Neural progenitor cell (in vitro differentiated cells): ENCODE results near the gene PRRC2B. TPM values are rescaled to one million over a fixed set of nuclear protein-coding genes. Genes with fewer than 3 reads are reported as not detected.
"Not testable (repeated sequence)": the region's sequence is repeated elsewhere in the genome, so short reads cannot be mapped to it uniquely, and the experiment has no call there.

ENCODE experiments used
- DNase-seq: peaks from one replicate; pipeline ENCODE4 v3.0.0-alpha.2; 2016; ENCODE audit warnings: low spot score
- H2AFZ ChIP-seq: fragments of 200-600 bp; sonication (generic); replicated peaks from 2 replicates; pipeline ENCODE4 v1.6.1; 2016; ENCODE audit warnings: antibody characterized with exemption
- H3F3A ChIP-seq: fragments of 200-600 bp; sonication (generic); 2 replicates; pipeline ENCODE4 v1.6.1; 2016; ENCODE audit warnings: antibody characterized with exemption, low read depth
- H3K27ac ChIP-seq: fragments of 200-600 bp; sonication (generic); 2 replicates; pipeline ENCODE4 v1.5.1; 2016; ENCODE audit warnings: mild to moderate bottlenecking
- H3K27me3 ChIP-seq: fragments of 200-600 bp; sonication (generic); 2 replicates; pipeline ENCODE4 v1.6.1; 2016; ENCODE audit warnings: mild to moderate bottlenecking, moderate library complexity
- H3K36me3 ChIP-seq: fragments of 200-600 bp; sonication (generic); 2 replicates; pipeline ENCODE4 v1.5.1; 2016
- H3K4me1 ChIP-seq: fragments of 200-600 bp; sonication (generic); 2 replicates; pipeline ENCODE4 v1.6.1; 2016; ENCODE audit warnings: mixed run types
- H3K4me2 ChIP-seq: fragments of 200-600 bp; sonication (generic); 2 replicates; pipeline ENCODE4 v1.6.1; 2016
- H3K4me3 ChIP-seq: fragments of 200-600 bp; sonication (generic); 2 replicates; pipeline ENCODE4 v1.5.1; 2016
- H3K79me2 ChIP-seq: fragments of 200-600 bp; sonication (generic); 2 replicates; pipeline ENCODE4 v1.6.1; 2016; ENCODE audit warnings: low read depth
- H3K9ac ChIP-seq: fragments of 200-600 bp; sonication (generic); 2 replicates; pipeline ENCODE4 v1.6.1; 2016
- H3K9me3 ChIP-seq: fragments of 200-600 bp; sonication (generic); 2 replicates; pipeline ENCODE4 v1.5.1; 2016; ENCODE audit warnings: low read depth
- H4K20me1 ChIP-seq: fragments of 200-600 bp; sonication (generic); 2 replicates; pipeline ENCODE4 v1.6.1; 2016; ENCODE audit warnings: low read depth
- H3K27ac Mint-ChIP-seq: 3 replicates; pipeline ENCODE4 v1.8.0; 2021; ENCODE audit warnings: mixed read lengths
- H3K27me3 Mint-ChIP-seq: 2 replicates; pipeline ENCODE4 v1.8.0; 2022; ENCODE audit warnings: low read depth, mild to moderate bottlenecking, inconsistent platforms, moderate library complexity, mixed read lengths; ENCODE audit not compliant: insufficient read depth
- H3K36me3 Mint-ChIP-seq: 3 replicates; pipeline ENCODE4 v1.8.0; 2021; ENCODE audit warnings: mixed read lengths
- H3K4me1 Mint-ChIP-seq: 3 replicates; pipeline ENCODE4 v1.8.0; 2021; ENCODE audit warnings: mixed read lengths
- H3K4me3 Mint-ChIP-seq: 3 replicates; pipeline ENCODE4 v1.8.0; 2021; ENCODE audit warnings: mild to moderate bottlenecking, moderate library complexity, mixed read lengths
- H3K9me3 Mint-ChIP-seq: 3 replicates; pipeline ENCODE4 v1.8.0; 2020; ENCODE audit warnings: mixed read lengths
- CTCF ChIP-seq: fragments of 200-600 bp; sonication (generic); IDR thresholded peaks from 2 replicates; pipeline ENCODE4 v1.5.1; 2017; ENCODE audit warnings: antibody characterized with exemption, mild to moderate bottlenecking
- EZH2 ChIP-seq: fragments of 200-600 bp; sonication (generic); IDR thresholded peaks from 2 replicates; pipeline ENCODE4 v1.6.1; 2017; ENCODE audit warnings: antibody characterized with exemption, mild to moderate bottlenecking, moderate library complexity
- EZH2phosphoT487 ChIP-seq: fragments of 200-600 bp; sonication (generic); IDR thresholded peaks from 2 replicates; pipeline ENCODE4 v1.6.1; 2017; ENCODE audit warnings: antibody characterized with exemption
- total RNA-seq: library from RNA; depleted of rRNA; stranded (reverse); fragments of >200 nt; gene quantifications from 2 replicates; pipeline ENCODE4 v1.2.3, GENCODE V29; 2015; ENCODE audit warnings: low replicate concordance

PRRC2B gene
- total RNA-seq, 1 donor from 2014 or later = 139 TPM

GRCh38 chr9:131347376-131348020 is 46.4 kb upstream of the PRRC2B start:
- Histone ChIP-seq H3K4me2 (no peak overlapping the region), H3K79me2 (no peaks in the 10 kb centered on the region)

GRCh38 chr9:131348631-131349521 is 45.0 kb upstream of the PRRC2B start:
- H3K4me2 ChIP-seq = no peak overlapping the region
- H2AFZ ChIP-seq = no peak overlapping the region
- H3K9me3 ChIP-seq = no peaks in the 10 kb centered on the region
- H3K4me1 Mint-ChIP-seq = peaks cover 9% of the 10 kb centered on the region
- H3F3A ChIP-seq = peaks cover 5% of the 10 kb centered on the region
- no peaks in the 10 kb centered on the region for H3K27me3 ChIP-seq
- no peak overlapping the region for H3K4me3 ChIP-seq
- no peak overlapping the region for H3K9ac ChIP-seq
- H3K27ac Mint-ChIP-seq = no peak overlapping the region
- no peak overlapping the region for H3K27ac ChIP-seq
- H3K36me3 ChIP-seq = no peaks in the 10 kb centered on the region
- H4K20me1 ChIP-seq = no peaks in the 10 kb centered on the region
- no peaks in the 10 kb centered on the region for H3K36me3 Mint-ChIP-seq
- H3K9me3 Mint-ChIP-seq = peaks cover 3% of the 10 kb centered on the region
- no peak for DNase-seq
- H3K4me1 ChIP-seq = peaks cover 4% of the 10 kb centered on the region
- no peaks in the 10 kb centered on the region for H3K79me2 ChIP-seq
- no peak overlapping the region for H3K4me3 Mint-ChIP-seq
- H3K27me3 Mint-ChIP-seq = peaks cover 5% of the 10 kb centered on the region
- TF ChIP-seq EZH2phosphoT487 = no peak
- TF ChIP-seq EZH2 = no peak

More at GRCh38 chr9:131347376-131348020, 46.4 kb upstream of the PRRC2B start:
- peaks cover 4% of the 10 kb centered on the region for H3K4me1 ChIP-seq
- peaks cover 3% of the 10 kb centered on the region for H3K9me3 Mint-ChIP-seq
- peaks cover 5% of the 10 kb centered on the region for H3F3A ChIP-seq
- no peak overlapping the region for H3K27ac Mint-ChIP-seq
- DNase-seq = no peak
- no peaks in the 10 kb centered on the region for H3K36me3 ChIP-seq
- peaks cover 8% of the 10 kb centered on the region for H3K27me3 Mint-ChIP-seq
- H3K36me3 Mint-ChIP-seq = no peaks in the 10 kb centered on the region
- H3K9ac ChIP-seq = no peak overlapping the region
- H3K9me3 ChIP-seq = no peaks in the 10 kb centered on the region
- no peak overlapping the region for H3K4me3 ChIP-seq
- H4K20me1 ChIP-seq = no peaks in the 10 kb centered on the region
- no peak overlapping the region for H3K27ac ChIP-seq
- H3K27me3 ChIP-seq = no peaks in the 10 kb centered on the region
- H3K4me1 Mint-ChIP-seq = peaks cover 9% of the 10 kb centered on the region
- TF ChIP-seq EZH2phosphoT487 (no peak), CTCF (no peak), EZH2 (no peak)
- no peak overlapping the region for H3K4me3 Mint-ChIP-seq
- H2AFZ ChIP-seq = no peak overlapping the region

GRCh38 chr9:131349522-131349880 is 44.4 kb upstream of the PRRC2B start:
- Histone ChIP-seq H3K27me3 (no peaks in the 10 kb centered on the region), H3K36me3 (no peaks in the 10 kb centered on the region), H2AFZ (peak overlapping the region; percentile 99), H3K4me1 (peaks cover 4% of the 10 kb centered on the region), H3K79me2 (no peaks in the 10 kb centered on the region), H4K20me1 (no peaks in the 10 kb centered on the region), H3K27ac (no peak overlapping the region), H3K4me3 (peak overlapping the region; percentile 37), H3K9me3 (no peaks in the 10 kb centered on the region), H3K9ac (no peak overlapping the region), H3F3A (peaks cover 5% of the 10 kb centered on the region), H3K4me2 (peak overlapping the region; percentile 79)
- Mint-ChIP-seq H3K27me3 (peaks cover 7% of the 10 kb centered on the region), H3K4me3 (peak overlapping the region; percentile 77), H3K36me3 (no peaks in the 10 kb centered on the region), H3K4me1 (peaks cover 9% of the 10 kb centered on the region), H3K27ac (peak overlapping the region; percentile 47), H3K9me3 (peaks cover 3% of the 10 kb centered on the region)
- no peak for TF ChIP-seq EZH2
- no peak for DNase-seq

- Histone ChIP-seq H3K9ac (no peak overlapping the region), H2AFZ (peak overlapping the region; percentile 99), H3K4me3 (peak overlapping the region; percentile 37), H3K36me3 (no peaks in the 10 kb centered on the region), H3K4me1 (peaks cover 4% of the 10 kb centered on the region), H4K20me1 (no peaks in the 10 kb centered on the region), H3K27me3 (no peaks in the 10 kb centered on the region), H3F3A (peaks cover 5% of the 10 kb centered on the region), H3K4me2 (peak overlapping the region; percentile 79), H3K79me2 (no peaks in the 10 kb centered on the region), H3K9me3 (no peaks in the 10 kb centered on the region), H3K27ac (no peak overlapping the region)
- peak overlapping the region; percentile 77 for H3K4me3 Mint-ChIP-seq
- H3K9me3 Mint-ChIP-seq = peaks cover 3% of the 10 kb centered on the region
- TF ChIP-seq CTCF = peak; percentile 80
- no peak for TF ChIP-seq EZH2phosphoT487
- H3K36me3 Mint-ChIP-seq = no peaks in the 10 kb centered on the region
- peak overlapping the region; percentile 47 for H3K27ac Mint-ChIP-seq
- H3K27me3 Mint-ChIP-seq = peaks cover 7% of the 10 kb centered on the region
- peak; percentile 88 for DNase-seq
- H3K4me1 Mint-ChIP-seq = peaks cover 9% of the 10 kb centered on the region
Observed at GRCh38 chr9:131349881-131350563, 43.9 kb upstream of the PRRC2B start.

GRCh38 chr9:131356479-131356878 is 37.4 kb upstream of the PRRC2B start:
- not testable (repeated sequence) for H3K27ac Mint-ChIP-seq, H2AFZ ChIP-seq, H3K9me3 ChIP-seq, H3K4me3 Mint-ChIP-seq, H3K27me3 Mint-ChIP-seq, H4K20me1 ChIP-seq, H3K79me2 ChIP-seq, H3K36me3 Mint-ChIP-seq, H3K9me3 Mint-ChIP-seq, H3K36me3 ChIP-seq, DNase-seq, H3K27me3 ChIP-seq, H3K9ac ChIP-seq, H3K27ac ChIP-seq, H3K4me3 ChIP-seq
- H3K4me2 ChIP-seq = peak overlapping the region; percentile 36
- peaks cover 26% of the 10 kb centered on the region for H3F3A ChIP-seq
- peaks cover 12% of the 10 kb centered on the region for H3K4me1 Mint-ChIP-seq
- H3K4me1 ChIP-seq = peaks cover 12% of the 10 kb centered on the region
